GM21526 (cell line): ENCODE results near the gene SEC31A.
"Not testable (repeated sequence)": the region's sequence is repeated elsewhere in the genome, so short reads cannot be mapped to it uniquely, and the experiment has no call there.

Source experiments
- ATAC-seq: cut with Tn5 transposase; IDR thresholded peaks from one replicate; pipeline ENCODE4 v1.9.1; 2021; ENCODE audit warnings: moderate library complexity; ENCODE audit not compliant: unreplicated experiment, low FRiP score

Gene SEC31A

DNA sequence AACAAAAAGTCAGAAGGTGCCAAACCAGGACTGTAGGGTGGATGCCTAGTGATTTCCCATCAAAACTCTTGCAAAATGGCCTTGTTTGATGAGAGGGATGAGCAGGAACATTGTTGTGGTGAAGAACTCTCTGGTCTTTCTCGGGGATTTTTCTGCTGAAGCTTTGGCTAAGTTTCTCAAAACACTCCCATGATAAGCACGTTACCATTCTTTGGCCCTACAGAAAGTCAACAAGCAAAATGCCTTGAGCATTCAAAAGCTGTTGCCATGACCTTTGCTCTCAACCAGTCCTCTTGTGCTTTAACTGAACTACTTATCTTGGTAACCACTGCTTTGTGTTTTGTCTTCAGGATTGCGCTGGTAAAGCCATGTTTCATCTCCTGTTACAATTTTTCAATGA is 3.0 kb upstream of the SEC31A start:
- ATAC-seq: no peak

DNA sequence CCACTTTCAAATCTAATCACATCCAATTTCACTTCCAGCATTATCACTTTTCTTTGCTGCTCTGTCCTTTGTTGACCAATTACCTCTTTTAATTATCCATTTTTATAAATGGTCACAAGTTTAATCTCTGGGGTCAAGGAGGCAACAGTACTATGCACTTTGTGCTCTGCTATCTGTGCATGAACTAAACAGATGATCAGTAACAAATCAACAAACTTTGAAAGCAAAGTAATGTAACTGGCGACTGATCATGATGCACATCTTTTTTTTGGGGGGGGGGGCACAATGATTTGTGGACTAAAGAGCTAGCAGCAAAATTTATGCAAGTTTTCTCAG is 1.5 kb upstream of the SEC31A start:
- no peak for ATAC-seq

DNA sequence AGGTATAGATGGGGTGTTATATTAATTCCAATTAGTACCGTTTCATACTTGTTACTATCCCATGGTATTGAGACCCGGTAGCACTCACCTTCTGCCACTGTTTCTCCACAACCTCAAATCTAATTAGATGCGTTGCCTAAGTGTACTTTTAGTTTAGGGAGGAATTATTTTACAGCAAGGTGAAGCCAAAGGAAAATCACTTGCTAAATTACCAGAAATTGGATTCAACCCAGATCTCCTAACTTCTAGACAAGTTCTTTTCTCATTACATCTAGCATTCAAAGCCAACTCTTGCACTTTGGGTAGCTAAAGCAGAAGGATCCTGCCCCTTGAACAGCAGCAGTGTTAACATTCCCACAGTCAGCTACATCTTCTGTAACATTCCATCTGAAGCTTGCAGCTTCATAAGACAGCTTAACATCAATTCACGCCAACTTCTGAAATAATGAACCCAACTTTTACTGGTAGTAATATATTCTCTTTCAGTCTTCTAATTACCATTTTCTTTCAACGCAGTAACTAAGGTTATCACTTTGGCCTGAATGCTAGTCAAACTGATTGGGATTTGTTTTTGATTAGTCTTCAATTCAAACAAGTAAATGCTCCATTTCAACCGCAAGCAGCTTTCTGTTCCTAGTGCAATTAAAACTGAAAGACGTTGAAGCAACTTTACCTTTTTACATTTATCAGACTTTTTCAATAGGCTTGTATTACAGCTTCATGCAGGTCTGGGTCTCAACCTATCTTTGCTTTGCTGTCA is 934 bp upstream of the SEC31A start:
- peak; percentile 7 for ATAC-seq

DNA sequence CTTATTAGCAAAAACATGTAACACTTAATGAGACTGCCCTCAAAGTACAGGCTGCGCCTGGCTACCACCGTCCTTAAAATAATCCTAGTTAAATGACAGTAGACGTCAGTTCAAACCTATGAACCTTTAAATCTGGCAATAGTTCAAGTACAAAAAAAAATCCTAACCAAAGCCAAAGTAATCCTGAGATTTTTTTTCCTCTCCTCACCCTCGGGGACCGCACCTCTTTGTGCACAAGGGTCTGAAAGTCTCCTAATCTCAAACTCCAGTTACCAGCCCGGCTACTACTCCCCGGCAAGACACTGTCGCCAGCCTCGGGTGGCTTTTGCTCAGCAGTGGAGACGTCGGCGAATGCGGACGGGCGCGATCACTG is 439 bp downstream of the SEC31A start:
- ATAC-seq: peak; percentile 1

DNA sequence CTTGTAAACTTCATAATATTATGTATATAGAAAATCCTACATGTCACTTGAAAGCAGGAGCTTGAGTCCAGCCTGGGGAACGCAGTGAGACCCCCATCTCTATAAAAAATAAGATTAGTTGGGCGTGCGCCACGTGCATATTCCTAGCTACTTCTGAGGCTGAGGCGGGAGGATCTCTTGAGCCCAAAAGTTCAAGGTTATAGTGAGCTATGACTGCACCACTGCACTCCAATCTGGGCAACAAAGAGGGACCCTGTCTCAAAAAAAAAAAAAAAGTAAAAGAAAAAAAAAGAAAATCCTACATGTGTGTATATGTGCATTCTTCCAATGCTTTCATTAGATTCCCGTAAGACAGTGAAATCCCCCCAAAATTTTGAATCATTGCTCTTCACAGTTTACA is 1.7 kb downstream of the SEC31A start:
- no peak for ATAC-seq

DNA sequence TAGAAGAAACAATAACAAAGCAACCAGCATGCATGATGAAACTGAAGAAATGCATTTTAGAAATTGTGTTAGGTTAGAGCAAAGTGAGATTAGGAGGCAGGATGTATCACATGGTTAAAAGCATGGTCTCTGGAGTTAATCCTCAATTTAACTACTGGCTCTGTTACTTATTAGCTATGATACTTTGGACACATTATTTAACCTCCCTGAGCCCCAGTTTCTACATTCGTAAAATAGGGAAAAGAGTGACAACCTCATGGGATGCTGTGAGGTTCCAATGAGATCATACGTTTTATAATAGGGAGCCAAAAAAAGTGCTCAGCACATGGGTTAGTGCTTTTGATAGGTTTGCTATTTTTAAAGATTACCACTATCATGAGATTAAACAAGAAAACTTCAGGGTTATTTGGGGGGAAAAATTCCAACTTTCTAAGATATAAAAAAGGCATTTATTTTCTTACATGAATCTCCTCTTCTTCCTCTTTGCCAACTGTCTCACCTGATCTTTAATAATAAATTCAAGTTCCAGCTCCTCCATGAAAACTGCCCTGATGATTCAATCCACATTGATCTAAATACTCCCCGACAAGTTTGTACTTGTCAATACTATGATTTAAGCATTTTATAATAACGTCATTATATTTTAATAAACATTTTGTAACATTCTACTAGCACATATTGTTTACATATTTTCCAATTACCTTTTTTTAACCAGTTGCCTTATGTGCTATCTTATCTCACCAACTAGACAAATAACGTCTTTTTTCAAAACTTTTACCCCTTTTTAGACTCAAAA is 4.6 kb downstream of the SEC31A start:
- ATAC-seq: no peak

DNA sequence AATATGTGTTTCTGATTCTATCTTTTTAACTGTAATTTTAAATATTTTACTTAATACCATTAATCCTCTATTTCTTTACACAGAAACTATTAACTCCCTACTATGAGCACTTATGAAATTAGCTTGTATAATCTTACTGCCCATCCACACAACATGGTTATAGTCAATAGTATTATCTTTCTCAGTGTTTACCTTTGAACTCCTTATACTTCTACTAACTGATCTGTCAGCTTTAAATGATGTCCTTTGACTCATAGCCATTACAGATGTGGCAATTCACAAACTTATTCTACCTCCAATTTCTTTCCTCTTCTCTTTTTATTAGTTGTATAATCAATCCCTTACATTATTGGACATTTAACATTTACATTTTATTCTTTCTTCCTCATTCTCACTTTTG is 5.5 kb downstream of the SEC31A start:
- no peak for ATAC-seq

- no peak for ATAC-seq
These were observed 22.4 kb downstream of the SEC31A start for GRCh38 chr4:82868572-82868971.

GRCh38 chr4:82866706-82867385 is 24.1 kb downstream of the SEC31A start:
- no peak for ATAC-seq

DNA sequence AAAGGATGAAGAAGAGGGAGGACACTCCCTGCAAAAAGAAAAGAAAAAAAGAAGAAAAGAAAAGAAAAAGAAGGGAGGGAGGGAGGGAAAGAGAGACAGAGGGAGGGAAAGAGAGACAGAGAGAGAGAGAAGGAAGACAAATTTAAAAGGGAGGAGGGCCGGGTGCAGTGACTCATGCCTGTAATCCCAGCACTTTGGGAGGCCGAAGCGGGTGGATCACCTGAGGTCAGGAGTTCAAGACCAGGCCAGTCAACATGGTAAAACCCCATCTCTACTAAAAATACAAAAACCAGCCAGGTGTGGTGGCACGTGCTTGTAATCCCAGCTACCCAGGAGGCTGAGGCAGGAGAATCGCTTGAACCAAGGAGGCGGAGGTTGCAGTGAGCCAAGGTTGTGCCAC is 24.9 kb downstream of the SEC31A start:
- not testable (repeated sequence) for ATAC-seq

DNA sequence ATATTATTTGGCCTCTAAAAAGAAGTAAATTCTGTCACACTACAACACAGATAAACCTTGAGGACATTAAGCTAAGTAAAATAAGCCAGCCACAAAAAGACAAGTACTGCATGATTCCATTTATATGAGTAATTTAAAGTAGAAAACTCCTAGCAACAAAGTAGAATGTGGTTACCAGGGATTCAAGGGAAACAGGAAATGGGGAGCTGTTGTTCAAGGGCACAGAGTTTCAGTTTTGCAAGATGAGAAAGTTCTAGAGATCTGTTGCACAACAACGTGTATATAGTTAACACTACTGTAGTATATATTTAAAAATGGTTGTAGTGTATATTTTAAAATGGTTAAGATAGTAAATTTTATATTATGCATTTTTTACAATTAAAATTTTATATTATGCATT is 25.4 kb downstream of the SEC31A start:
- no peak for ATAC-seq

DNA sequence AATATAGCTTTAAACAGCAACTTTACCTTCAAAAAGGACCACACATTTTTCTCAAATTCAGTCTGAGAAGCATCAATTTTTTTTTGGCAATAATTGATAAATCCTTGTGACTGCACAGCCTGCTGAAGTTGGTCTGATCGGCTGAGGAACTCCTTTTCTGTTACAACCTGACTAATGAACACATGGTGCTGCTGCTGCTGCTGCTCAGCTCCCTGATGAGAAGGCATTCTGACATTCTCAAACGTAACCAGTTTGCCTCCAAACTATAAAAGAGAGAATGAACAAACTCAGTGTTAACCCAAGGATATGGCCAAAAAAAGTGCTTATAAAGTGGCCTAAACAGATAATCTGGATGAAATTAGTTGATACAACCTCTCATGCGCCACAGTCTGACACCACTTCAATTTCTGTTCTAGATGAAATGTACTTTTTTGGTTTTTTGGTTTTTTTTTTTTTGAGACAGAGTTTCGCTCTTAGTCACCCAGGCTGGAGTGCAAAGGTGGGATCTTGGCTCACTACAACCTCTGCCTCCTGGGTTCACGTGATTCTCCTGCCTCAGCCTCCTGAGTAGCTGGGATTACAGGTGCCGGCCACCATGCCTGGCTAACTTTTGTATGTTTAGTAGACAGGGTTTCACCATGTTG is 26.5 kb downstream of the SEC31A start:
- no peak for ATAC-seq

- no peak for ATAC-seq
These were observed 29.4 kb downstream of the SEC31A start for GRCh38 chr4:82861529-82861928.

DNA sequence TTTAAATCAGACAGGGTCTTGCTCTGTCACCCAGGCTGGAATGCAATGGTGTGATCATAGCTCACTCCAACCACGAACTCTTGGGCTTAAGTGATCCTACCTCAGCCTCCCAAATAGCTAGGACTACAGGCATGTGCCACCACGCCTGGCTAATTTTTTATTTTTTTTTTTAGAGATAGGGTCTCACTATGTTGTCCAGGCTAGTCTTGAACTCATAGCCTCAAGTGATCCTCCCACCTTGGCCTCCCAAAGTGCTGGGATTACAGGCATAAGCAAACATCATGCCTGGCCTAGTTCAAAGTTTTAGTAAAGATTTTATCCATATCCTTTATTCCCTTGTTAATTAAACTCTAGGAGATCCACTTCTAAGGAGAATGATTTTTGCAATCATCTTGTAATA is 30.5 kb downstream of the SEC31A start:
- not testable (repeated sequence) for ATAC-seq

- no peak for ATAC-seq
These were observed 38.1 kb downstream of the SEC31A start for GRCh38 chr4:82852751-82853285.

DNA sequence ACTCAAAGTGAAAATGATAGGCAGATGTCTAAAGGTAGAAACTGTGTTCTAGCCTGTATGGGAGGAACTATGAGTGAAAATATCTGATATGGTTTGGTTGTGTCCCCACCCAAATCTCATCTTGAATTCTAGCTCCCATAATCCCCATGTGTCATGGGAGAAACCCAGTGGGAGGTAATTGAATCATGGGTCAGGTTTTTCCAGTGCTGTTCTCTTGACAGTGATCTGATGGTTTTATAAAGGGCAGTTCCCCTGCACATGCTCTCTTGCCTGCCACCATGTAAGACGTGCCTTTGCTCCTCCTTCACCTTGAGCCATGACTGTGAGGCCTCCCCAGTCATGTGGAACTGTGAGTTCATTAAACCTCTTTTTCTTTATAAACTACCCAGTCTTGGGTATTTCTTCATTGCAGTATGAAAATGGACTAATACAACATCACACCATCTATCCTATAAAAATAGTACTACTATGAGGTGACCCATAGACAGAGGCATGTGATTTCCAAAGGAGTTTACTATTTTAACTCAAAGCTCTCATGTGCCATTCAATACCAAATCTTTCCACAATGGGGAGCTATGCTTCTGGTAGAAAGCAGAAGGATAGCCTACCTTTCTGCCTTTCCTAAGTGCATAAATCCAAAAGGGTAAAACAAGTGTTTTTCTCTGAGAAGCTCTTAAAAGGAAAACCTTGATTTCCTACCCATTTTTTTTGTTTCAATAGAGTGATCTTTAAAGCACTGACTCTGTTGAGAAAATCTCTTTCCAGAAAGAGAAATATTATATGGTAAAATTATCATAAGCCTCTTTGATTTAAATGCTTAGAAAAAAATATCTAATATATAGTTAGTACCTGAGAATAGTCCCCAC is 38.8 kb downstream of the SEC31A start:
- ATAC-seq: no peak

GRCh38 chr4:82851318-82851717 is 39.6 kb downstream of the SEC31A start:
- no peak for ATAC-seq

- no peak for ATAC-seq
These were observed 40.3 kb downstream of the SEC31A start for GRCh38 chr4:82850684-82851083.

DNA sequence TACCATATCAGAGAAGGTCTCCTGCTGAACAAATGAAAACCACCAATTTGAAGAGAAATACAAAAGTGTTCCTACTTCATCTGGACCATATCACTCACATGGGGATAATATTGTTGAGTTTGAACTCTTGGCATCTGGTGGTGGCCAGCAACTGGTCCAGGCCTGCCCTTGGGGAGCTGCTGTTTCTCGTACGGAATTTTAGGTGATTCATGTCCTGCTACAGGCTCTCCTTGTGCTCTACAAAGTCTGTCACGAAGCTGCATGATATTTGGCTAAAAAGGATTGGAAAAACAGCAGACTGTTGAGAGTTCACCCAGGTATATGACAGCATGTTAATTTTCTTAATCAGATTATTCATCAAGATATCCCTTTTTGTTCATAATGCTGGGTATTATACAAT is 42.2 kb downstream of the SEC31A start:
- no peak for ATAC-seq

GRCh38 chr4:82842593-82842992 is 48.4 kb downstream of the SEC31A start:
- ATAC-seq: no peak
